Cardiac fibroblast (primary cell): ENCODE results near the gene NFAT5.
"Not testable (repeated sequence)": the region's sequence is repeated elsewhere in the genome, so short reads cannot be mapped to it uniquely, and the experiment has no call there.

Source experiments
- DNase-seq, 2 donors: peaks; one replicate each; pipeline versions ENCODE4 v3.0.0 to v3.0.0-alpha.2; 2010; ENCODE audit warnings: low read depth in 2 of 2
- H3K4me3 ChIP-seq, 2 donors: replicated peaks in 1 of 2; 1 replicate in 1 of 2; 2 replicates in 1 of 2; pipeline ENCODE4 v1.5.1; 2011; ENCODE audit warnings: low read depth in 2 of 2, low read length in 2 of 2, mild to moderate bottlenecking in 2 of 2, moderate library complexity in 1 of 2
- CTCF ChIP-seq: IDR thresholded peaks from one replicate; pipeline ENCODE4 v1.5.1; 2011; ENCODE audit warnings: low read depth, mild to moderate bottlenecking, low read length, inconsistent platforms

NFAT5 gene

GRCh38 chr16:69565671-69566239 lies at the start of gene NFAT5:
Gene NFAT5, plus strand, starts transcription at chr16:69565966. Its CDS starts 336 bp downstream, at chr16:69566302.
- DNase-seq, result peak; percentile 82 to 91
- TF ChIP-seq CTCF, result no peak
- peak within 1 kb of the TSS; percentile 83 to 94 for H3K4me3 ChIP-seq

- H3K4me3 ChIP-seq, DNase-seq: not testable (repeated sequence)
These were observed 47.9 kb upstream of the NFAT5 start for GRCh38 chr16:69517914-69518313.

GRCh38 chr16:69520413-69520799 lies 45.4 kb upstream of the NFAT5 start:
- no peak for TF ChIP-seq CTCF
- no peak for DNase-seq
- no peak overlapping the region for H3K4me3 ChIP-seq

GRCh38 chr16:69520800-69521602 lies 44.8 kb upstream of the NFAT5 start:
- TF ChIP-seq CTCF, result no peak
- DNase-seq, result peak; percentile 18 to 43
- H3K4me3 ChIP-seq, result no peak overlapping the region

- H3K4me3 ChIP-seq, result no peak overlapping the region
- DNase-seq, result no peak
- TF ChIP-seq CTCF, result no peak
These were observed 43.7 kb upstream of the NFAT5 start for GRCh38 chr16:69522041-69522578.

- TF ChIP-seq CTCF, result no peak
These were observed 42.9 kb upstream of the NFAT5 start for GRCh38 chr16:69522732-69523404.

GRCh38 chr16:69523566-69524305 lies 42.0 kb upstream of the NFAT5 start:
- no peak for TF ChIP-seq CTCF

More at GRCh38 chr16:69522732-69523404, 42.9 kb upstream of the NFAT5 start:
- no peak overlapping the region for H3K4me3 ChIP-seq
- no peak for DNase-seq

More at GRCh38 chr16:69523566-69524305, 42.0 kb upstream of the NFAT5 start:
- DNase-seq, result no peak
- no peak overlapping the region for H3K4me3 ChIP-seq
